HepG2 (cell line): ENCODE data around the gene GSS. TPM values are rescaled to one million over a fixed set of nuclear protein-coding genes. Genes with fewer than 3 reads are reported as not detected.

Source experiments
- ATAC-seq: fragments of 200-7000 bp; cut with Tn5 transposase; 3 replicates; pipeline ENCODE4 v1.9.1; 2020; ENCODE audit warnings: mild to moderate bottlenecking, moderate library complexity
- BruUV-seq: library from RNA; stranded (reverse); fragments of 400-500 nt; replicated peaks from 2 replicates; lab custom pipeline; 2021; lab: Mats Ljungman, UMichigan
- CTCF ChIA-PET: fragments of 300-600 bp; formaldehyde crosslinking; extraction: SDS; loops from one replicate; lab custom pipeline; 2021; ENCODE audit warnings: low total read pairs, inconsistent platforms, low intra/inter-chr PET ratio; lab: Yijun Ruan, JAX
- POLR2A ChIA-PET: fragments of 350-600 bp; sonication (Branson Sonifier 250); formaldehyde crosslinking; loops from one replicate; lab custom pipeline; 2020; ENCODE audit warnings: antibody characterized with exemption, inconsistent platforms; lab: Yijun Ruan, JAX
- DNase-seq: peaks from one replicate; pipeline ENCODE4 v3.0.0-alpha.2; 2015; ENCODE audit warnings: low spot score
- FAIRE-seq: peaks from 3 replicates; lab custom pipeline; 2011; peaks lifted over from hg19 to GRCh38; lab: Jason Lieb, UNC
- H2AFZ ChIP-seq: one replicate; pipeline ENCODE4 v1.6.1; 2011; ENCODE audit warnings: low read length, inconsistent platforms
- H3K27ac ChIP-seq: fragments of 300-600 bp; 3 replicates; pipeline ENCODE4 v1.8.0; 2011; ENCODE audit warnings: mixed run types, mild to moderate bottlenecking, mixed read lengths, low read length, inconsistent platforms; ENCODE audit not compliant: insufficient read depth; ENCODE audit errors: extremely low read length
- H3K27me3 ChIP-seq, 2 experiments: fragments of 200-600 bp in 1 of 2; 2 replicates in 1 of 2; 3 replicates in 1 of 2; pipeline versions ENCODE4 v1.6.0 to v1.8.0; 2011; ENCODE audit warnings: low read length in 2 of 2, mild to moderate bottlenecking in 2 of 2, moderate library complexity in 2 of 2, inconsistent platforms in 1 of 2; ENCODE audit not compliant: insufficient read depth in 2 of 2, control insufficient read depth in 1 of 2
- H3K36me3 ChIP-seq, 2 experiments: fragments of 200-600 bp in 1 of 2; replicated peaks in 1 of 2; 2 replicates in 1 of 2; 3 replicates in 1 of 2; pipeline versions ENCODE4 v1.5.1 to v1.8.0; 2011; ENCODE audit warnings: low read length in 2 of 2, inconsistent platforms in 1 of 2; ENCODE audit not compliant: insufficient read depth in 2 of 2, control insufficient read depth in 1 of 2
- H3K4me1 ChIP-seq: 2 replicates; pipeline ENCODE4 v1.5.1; 2012; ENCODE audit warnings: low read length, inconsistent platforms; ENCODE audit not compliant: insufficient read depth
- H3K4me2 ChIP-seq: 2 replicates; pipeline ENCODE4 v1.6.0; 2011; ENCODE audit warnings: low read depth, low read length, inconsistent platforms
- H3K4me3 ChIP-seq, 3 experiments: fragments of 200-600 bp in 1 of 3; sonication (generic), shearing (Covaris generic) in 1 of 3; replicated peaks in 1 of 3; 2 replicates each; pipeline ENCODE4 v1.5.1; 2011 to 2016; ENCODE audit warnings: low read length in 3 of 3, inconsistent platforms in 2 of 3, low read depth in 2 of 3, mild to moderate bottlenecking in 2 of 3, control low read depth in 1 of 3, mixed read lengths in 1 of 3; ENCODE audit not compliant: insufficient read depth in 1 of 3
- H3K79me2 ChIP-seq: one replicate; pipeline ENCODE4 v1.6.1; 2011; ENCODE audit warnings: low read length, inconsistent platforms; ENCODE audit not compliant: insufficient read depth
- H3K9ac ChIP-seq: 2 replicates; pipeline ENCODE4 v1.6.0; 2011; ENCODE audit warnings: mild to moderate bottlenecking, low read depth, low read length, inconsistent platforms; ENCODE audit not compliant: insufficient read depth
- H3K9me3 ChIP-seq: 2 replicates; pipeline ENCODE4 v1.5.1; 2012; ENCODE audit warnings: mild to moderate bottlenecking, low read length
- H4K20me1 ChIP-seq: 2 replicates; pipeline ENCODE4 v1.6.0; 2011; ENCODE audit warnings: inconsistent platforms, mild to moderate bottlenecking, low read length, moderate library complexity; ENCODE audit not compliant: insufficient read depth
- FOSL1 ChIP-seq: sonication (generic); formaldehyde crosslinking; IDR thresholded peaks from 2 replicates; pipeline ENCODE4 v1.9.0; 2021; ENCODE audit warnings: missing genetic modification reagents, borderline replicate concordance
- GTF3A ChIP-seq: sonication (generic); formaldehyde crosslinking; conservative IDR thresholded peaks from 2 replicates; pipeline ENCODE4 v1.4.0; 2020; ENCODE audit warnings: mild to moderate bottlenecking, missing genetic modification reagents
- HCFC1 ChIP-seq: fragments of 150-350 bp; IDR thresholded peaks from 2 replicates; pipeline ENCODE4 v1.6.1; 2014; ENCODE audit warnings: low read depth, low read length
- HNRNPLL ChIP-seq: fragments of 200-400 bp; formaldehyde crosslinking; IDR thresholded peaks from 2 replicates; pipeline ENCODE4 v1.6.1; 2017; ENCODE audit warnings: mild to moderate bottlenecking, low read depth, low read length; ENCODE audit not compliant: poor library complexity, severe bottlenecking
- KMT2A ChIP-seq: sonication (generic); formaldehyde crosslinking; IDR thresholded peaks from 2 replicates; pipeline ENCODE4 v1.4.0; 2020; ENCODE audit warnings: missing genetic modification reagents
- ZNF160 ChIP-seq: sonication (generic); formaldehyde crosslinking; IDR thresholded peaks from 2 replicates; pipeline ENCODE4 v1.8.0; 2022; ENCODE audit warnings: mild to moderate bottlenecking, inconsistent platforms, missing genetic modification reagents
- ZNF468 ChIP-seq: sonication (generic); formaldehyde crosslinking; IDR thresholded peaks from 2 replicates; pipeline ENCODE4 v1.8.0; 2022; ENCODE audit warnings: mild to moderate bottlenecking, moderate library complexity, missing genetic modification reagents
- ZNF703 ChIP-seq: sonication (generic); formaldehyde crosslinking; IDR thresholded peaks from 2 replicates; pipeline ENCODE4 v1.5.1; 2020; ENCODE audit warnings: missing genetic modification reagents, mild to moderate bottlenecking, moderate library complexity, borderline replicate concordance
- ZNF782 ChIP-seq: sonication (generic); formaldehyde crosslinking; IDR thresholded peaks from 2 replicates; pipeline ENCODE4 v1.4.0; 2020; ENCODE audit warnings: missing genetic modification reagents, mild to moderate bottlenecking, borderline replicate concordance
- WGBS: methylation state at CpG from one replicate; pipeline ENCODE4 v1.1.6; 2017; ENCODE audit warnings: low lambda C conversion rate; 5-methylcytosine and 5-hydroxymethylcytosine counted together
- in situ Hi-C: cut with HindIII; loops from 2 replicates; pipeline ENCODE4 v1.10.0; 2017; ENCODE audit warnings: low pct_unique_long_range_greater_than_20kb; ENCODE audit not compliant: extremely low pct_ligation_motif_present
- intact Hi-C: fragments of 100-400 bp; cut with micrococcal nuclease; formaldehyde crosslinking; loops from one replicate; pipeline ENCODE4 v1.10.0; 2022; ENCODE audit not compliant: unreplicated experiment
- polyA plus RNA-seq, 8 experiments: library from polyadenylated mRNA; depleted of rRNA in 3 of 8; stranded (reverse) in 7 of 8; unstranded in 1 of 8; fragments of >200 nt; fragmentation: Illumina TruSeq in 4 of 8; extraction: Trizol in 4 of 8; gene quantifications; 2 replicates each; pipeline versions ENCODE4 v1.2.1 to v1.2.3, GENCODE V29; 2011 to 2016; ENCODE audit warnings: low read depth in 4 of 8, missing spikeins in 1 of 8, mixed read lengths in 1 of 8; ENCODE audit not compliant: insufficient read depth in 1 of 8
- total RNA-seq, 5 experiments: library from RNA; depleted of rRNA; stranded (reverse); fragments of >200 nt; fragmentation: Illumina TruSeq; extraction: Trizol; gene quantifications; 2 replicates each; pipeline ENCODE4 v1.2.3, GENCODE V29; 2016; ENCODE audit warnings: low read depth in 1 of 5
- TF ChIP-seq, protein P1 (sequence below): sonication (generic); formaldehyde crosslinking; IDR thresholded peaks from 2 replicates; pipeline ENCODE4 v1.4.0; 2020; ENCODE audit warnings: mild to moderate bottlenecking, missing genetic modification reagents
- TF ChIP-seq, protein P2 (sequence below): sonication (generic); formaldehyde crosslinking; IDR thresholded peaks from 2 replicates; pipeline ENCODE4 v1.5.0; 2020; ENCODE audit warnings: missing genetic modification reagents

GSS gene
- total and polyA plus RNA-seq, 2 of the 13 experiments (the other 11 are each of a cell fraction or from before 2014, with no cell fraction given), result 80.1 to 102 TPM

DNA sequence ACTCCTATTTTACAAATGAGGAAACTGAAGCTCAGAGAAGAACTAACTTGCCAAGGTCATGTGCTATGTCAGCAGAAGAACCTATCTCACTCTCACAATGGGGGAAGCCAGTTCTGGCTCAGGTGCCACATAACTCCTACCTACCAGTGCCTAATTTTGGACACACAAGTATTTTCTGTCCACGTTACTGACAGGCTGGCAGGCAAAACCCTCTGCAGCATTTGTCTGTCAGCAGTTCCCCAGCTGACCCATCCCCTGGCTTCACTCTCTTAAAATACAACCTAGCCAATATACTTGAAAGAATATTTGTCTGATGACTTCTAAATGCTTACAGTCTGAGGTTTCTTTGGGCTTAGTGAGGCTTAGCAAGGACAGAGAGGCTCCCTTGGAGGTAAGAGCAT lies 15.5 kb downstream of the GSS start:
- no peaks in the 10 kb centered on the region for H3K79me2 ChIP-seq
- no peak overlapping the region for H3K4me3 ChIP-seq
- no peak overlapping the region for H3K9ac ChIP-seq
- WGBS, result 87% methylated on average over 1 of the region's 1 CpG
- DNase-seq (no peak), FAIRE-seq (no peak), ATAC-seq (no peak)
- intact Hi-C loops (no loop called here), in situ Hi-C loops (no loop called here)
- H3K27me3 ChIP-seq, result no peaks in the 10 kb centered on the region
- H4K20me1 ChIP-seq, result no peaks in the 10 kb centered on the region
- TF ChIP-seq KMT2A (CRISPR knock-in tag) (no peak), ZNF782 (CRISPR knock-in tag) (no peak), ZNF703 (CRISPR knock-in tag) (no peak), FOSL1 (no peak), ZNF468 (CRISPR knock-in tag) (no peak), HNRNPLL (no peak), HCFC1 (no peak), GTF3A (CRISPR knock-in tag) (no peak), ZNF160 (CRISPR knock-in tag) (no peak)
- TF ChIP-seq, protein P1, sequence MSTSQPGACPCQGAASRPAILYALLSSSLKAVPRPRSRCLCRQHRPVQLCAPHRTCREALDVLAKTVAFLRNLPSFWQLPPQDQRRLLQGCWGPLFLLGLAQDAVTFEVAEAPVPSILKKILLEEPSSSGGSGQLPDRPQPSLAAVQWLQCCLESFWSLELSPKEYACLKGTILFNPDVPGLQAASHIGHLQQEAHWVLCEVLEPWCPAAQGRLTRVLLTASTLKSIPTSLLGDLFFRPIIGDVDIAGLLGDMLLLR (CRISPR knock-in tag), result no peak
- TF ChIP-seq, protein P2, sequence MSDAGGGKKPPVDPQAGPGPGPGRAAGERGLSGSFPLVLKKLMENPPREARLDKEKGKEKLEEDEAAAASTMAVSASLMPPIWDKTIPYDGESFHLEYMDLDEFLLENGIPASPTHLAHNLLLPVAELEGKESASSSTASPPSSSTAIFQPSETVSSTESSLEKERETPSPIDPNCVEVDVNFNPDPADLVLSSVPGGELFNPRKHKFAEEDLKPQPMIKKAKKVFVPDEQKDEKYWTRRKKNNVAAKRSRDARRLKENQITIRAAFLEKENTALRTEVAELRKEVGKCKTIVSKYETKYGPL (CRISPR knock-in tag), result no peak
- POLR2A ChIA-PET, result no interaction called here
- H2AFZ ChIP-seq, result no peak overlapping the region
- no TSS peak for BruUV-seq
- CTCF ChIA-PET, result no interaction called here
- H3K27ac ChIP-seq, result no peak overlapping the region
- H3K4me2 ChIP-seq, result no peak overlapping the region
- H3K9me3 ChIP-seq, result no peaks in the 10 kb centered on the region
- H3K36me3 ChIP-seq, result peaks cover 24 to 80% of the 10 kb centered on the region in 2 experiments
- H3K4me1 ChIP-seq, result no peaks in the 10 kb centered on the region
